Measurements from ENCODE around the gene FBN1. TPM values are rescaled to one million over a fixed set of nuclear protein-coding genes. Genes with fewer than 3 reads are reported as not detected.

FBN1 gene
- total and polyA plus RNA-seq, 2 experiments from 2014 or later, result 2.1 to 5.3 TPM

DNA sequence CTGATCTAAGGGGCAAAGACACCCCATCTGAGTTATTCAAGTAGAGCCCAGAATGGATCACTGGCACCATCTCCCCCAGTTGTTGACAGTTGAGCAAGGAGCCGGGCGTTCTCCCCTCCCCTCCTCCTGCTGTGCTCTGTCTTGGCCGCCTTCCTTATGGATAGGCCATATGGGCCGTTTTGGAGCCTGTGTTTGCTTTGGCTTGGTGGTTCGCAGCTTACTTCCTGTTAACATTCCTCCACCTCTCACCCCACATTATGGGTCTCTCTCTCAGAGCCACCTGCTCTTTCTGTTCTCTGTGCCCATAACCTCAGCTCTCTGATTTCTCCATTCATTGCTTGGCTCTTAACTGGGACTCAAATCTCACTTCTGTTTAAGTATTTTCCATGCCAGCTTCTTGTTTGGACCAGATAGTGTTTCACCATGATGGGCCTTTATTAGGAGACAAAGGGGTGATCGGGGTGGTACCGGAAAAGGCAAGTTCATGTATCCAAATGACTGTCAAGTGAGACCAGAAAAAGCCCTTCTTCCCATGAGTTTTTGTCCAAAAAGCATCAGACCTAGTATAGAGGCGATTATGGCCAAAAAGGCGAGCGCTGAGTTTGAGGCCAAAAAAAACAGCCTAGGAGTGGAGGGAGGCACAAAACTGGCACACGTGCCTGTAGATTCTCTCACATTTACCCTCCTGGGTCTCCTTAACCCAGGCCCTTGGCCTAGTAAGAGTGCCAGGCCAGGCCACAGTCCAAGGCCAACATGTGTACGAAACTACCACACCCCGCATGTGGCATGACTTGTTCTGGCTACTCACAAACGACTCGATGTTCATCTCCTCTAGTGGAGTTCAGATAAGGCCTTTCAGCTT, 251.6 kb downstream of the FBN1 start:
- DNase-seq (ENCODE audit: low read depth in 1 of 2, low spot score in 1 of 2), result peak in 1 of 2 donors; percentile 85
- H3K4me1 ChIP-seq (ENCODE audit: low read depth), result peaks cover 10% of the 10 kb centered on the region
- no peak overlapping the region for H3K4me3 ChIP-seq
- H3K27me3 ChIP-seq, result peaks cover 9% of the 10 kb centered on the region
- TF ChIP-seq, protein P1, sequence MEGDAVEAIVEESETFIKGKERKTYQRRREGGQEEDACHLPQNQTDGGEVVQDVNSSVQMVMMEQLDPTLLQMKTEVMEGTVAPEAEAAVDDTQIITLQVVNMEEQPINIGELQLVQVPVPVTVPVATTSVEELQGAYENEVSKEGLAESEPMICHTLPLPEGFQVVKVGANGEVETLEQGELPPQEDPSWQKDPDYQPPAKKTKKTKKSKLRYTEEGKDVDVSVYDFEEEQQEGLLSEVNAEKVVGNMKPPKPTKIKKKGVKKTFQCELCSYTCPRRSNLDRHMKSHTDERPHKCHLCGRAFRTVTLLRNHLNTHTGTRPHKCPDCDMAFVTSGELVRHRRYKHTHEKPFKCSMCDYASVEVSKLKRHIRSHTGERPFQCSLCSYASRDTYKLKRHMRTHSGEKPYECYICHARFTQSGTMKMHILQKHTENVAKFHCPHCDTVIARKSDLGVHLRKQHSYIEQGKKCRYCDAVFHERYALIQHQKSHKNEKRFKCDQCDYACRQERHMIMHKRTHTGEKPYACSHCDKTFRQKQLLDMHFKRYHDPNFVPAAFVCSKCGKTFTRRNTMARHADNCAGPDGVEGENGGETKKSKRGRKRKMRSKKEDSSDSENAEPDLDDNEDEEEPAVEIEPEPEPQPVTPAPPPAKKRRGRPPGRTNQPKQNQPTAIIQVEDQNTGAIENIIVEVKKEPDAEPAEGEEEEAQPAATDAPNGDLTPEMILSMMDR (IDR thresholded peaks at IDR 0.05; ENCODE audit: low read depth, low read length), result no peak
- no peak overlapping the region for H3K27ac ChIP-seq
- no peaks in the 10 kb centered on the region for H3K9me3 ChIP-seq (ENCODE audit: low read depth)
- no peaks in the 10 kb centered on the region for H3K36me3 ChIP-seq

DNA sequence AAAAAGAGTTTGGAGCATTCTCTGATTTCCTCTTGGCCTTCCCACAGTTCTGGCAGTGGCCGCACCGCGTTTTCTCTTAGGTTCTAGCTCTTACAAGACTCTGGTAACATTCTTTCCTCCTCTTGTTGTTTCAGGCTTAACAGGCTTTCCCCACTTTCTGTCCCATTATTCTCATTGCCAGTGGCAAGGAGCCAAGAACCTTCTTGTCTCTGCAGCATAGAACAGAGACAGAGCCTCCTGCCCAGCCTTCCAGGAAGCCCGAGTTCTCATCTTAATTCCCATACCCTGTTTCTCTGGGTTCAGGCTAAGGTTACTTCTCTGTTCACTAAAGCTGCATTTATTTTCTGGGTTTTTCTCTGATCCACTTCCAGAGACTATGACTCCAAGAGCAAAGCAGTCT, 253.2 kb downstream of the FBN1 start:
- TF ChIP-seq, protein P1 (IDR thresholded peaks at IDR 0.05; ENCODE audit: low read depth, low read length), result no peak
- Histone ChIP-seq H3K4me1 (ENCODE audit: low read depth) (peaks cover 17% of the 10 kb centered on the region), H3K4me3 (no peak overlapping the region), H3K9me3 (ENCODE audit: low read depth) (no peaks in the 10 kb centered on the region), H3K27me3 (peaks cover 7% of the 10 kb centered on the region), H3K36me3 (no peaks in the 10 kb centered on the region), H3K27ac (no peak overlapping the region)
- peak in 1 of 2 donors; percentile 85 for DNase-seq (ENCODE audit: low read depth in 1 of 2, low spot score in 1 of 2)

DNA sequence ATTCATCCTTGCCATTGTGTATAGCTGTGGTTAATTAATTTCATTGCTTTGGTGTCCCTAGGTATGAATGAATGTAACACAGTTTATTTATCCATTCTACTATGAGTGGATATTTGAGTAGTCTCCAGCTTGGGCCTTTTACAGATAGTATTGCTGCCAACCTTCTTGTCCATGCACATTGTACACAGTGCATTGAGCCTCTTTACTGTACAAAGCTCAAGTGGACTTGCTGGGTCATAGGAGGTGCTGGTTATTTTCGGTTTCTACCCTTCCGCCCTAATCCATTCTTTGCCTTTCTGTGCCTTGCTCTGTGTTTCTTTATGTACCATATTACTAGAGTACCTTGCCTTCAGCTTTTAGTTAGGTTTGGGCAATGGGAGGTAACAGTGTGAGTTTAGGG, 253.6 kb downstream of the FBN1 start:
- TF ChIP-seq, protein P1 (IDR thresholded peaks at IDR 0.05; ENCODE audit: low read depth, low read length), result no peak
- no peak overlapping the region for H3K27ac ChIP-seq
- H3K36me3 ChIP-seq, result no peaks in the 10 kb centered on the region
- H3K4me1 ChIP-seq (ENCODE audit: low read depth), result peaks cover 17% of the 10 kb centered on the region
- no peaks in the 10 kb centered on the region for H3K9me3 ChIP-seq (ENCODE audit: low read depth)
- peaks cover 7% of the 10 kb centered on the region for H3K27me3 ChIP-seq
- DNase-seq (ENCODE audit: low read depth in 1 of 2, low spot score in 1 of 2), result no peak
- no peak overlapping the region for H3K4me3 ChIP-seq

DNA sequence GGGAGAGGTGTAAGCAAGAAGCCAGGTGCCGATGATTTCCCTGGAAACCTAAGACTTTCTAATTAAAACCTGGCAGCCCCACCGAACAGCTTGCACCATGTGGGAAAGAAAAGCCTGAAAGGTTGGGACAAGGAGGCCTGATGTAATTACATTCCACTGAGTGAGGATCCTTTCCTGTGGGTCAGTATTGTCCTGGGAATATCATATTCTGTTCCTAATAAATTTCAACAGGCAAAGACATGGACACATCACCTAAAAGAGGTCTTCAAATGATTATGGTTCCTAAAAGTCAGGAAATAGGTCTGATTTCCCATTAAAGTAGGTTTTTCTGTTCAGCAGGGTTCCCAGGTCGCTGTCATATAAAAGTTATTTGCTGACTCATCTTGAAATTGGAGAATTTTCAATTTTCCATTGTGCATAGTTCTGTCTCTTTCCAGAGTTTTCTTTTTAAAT, 255.8 kb downstream of the FBN1 start:
- DNase-seq (ENCODE audit: low read depth in 1 of 2, low spot score in 1 of 2), result peak in 1 of 2 donors; percentile 60
- Histone ChIP-seq H3K4me3 (no peak overlapping the region), H3K4me1 (ENCODE audit: low read depth) (peaks cover 8% of the 10 kb centered on the region), H3K27ac (no peak overlapping the region), H3K27me3 (peaks cover 7% of the 10 kb centered on the region), H3K9me3 (ENCODE audit: low read depth) (no peaks in the 10 kb centered on the region), H3K36me3 (no peaks in the 10 kb centered on the region)
- TF ChIP-seq, protein P1 (IDR thresholded peaks at IDR 0.05; ENCODE audit: low read depth, low read length), result no peak

DNA sequence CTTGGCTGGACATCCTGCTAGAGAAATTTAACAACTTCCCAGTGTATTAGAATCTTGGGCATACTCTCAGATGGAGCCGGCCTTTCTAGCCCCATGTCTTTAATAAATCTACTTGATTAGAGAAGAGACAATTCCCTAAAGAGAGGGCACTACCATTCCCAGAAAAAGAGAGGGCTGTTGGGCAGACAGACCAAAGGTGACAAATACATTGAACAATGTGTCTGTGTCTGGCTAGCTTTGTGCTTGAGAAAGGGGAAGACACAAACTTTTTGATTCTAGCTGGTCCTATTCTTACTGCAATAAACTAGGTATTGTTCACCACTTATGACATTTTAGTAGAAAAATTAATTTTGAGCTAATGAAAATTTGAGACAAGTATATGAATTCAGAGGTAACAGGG, 256.6 kb downstream of the FBN1 start:
- Histone ChIP-seq H3K9me3 (ENCODE audit: low read depth) (no peaks in the 10 kb centered on the region), H3K36me3 (no peaks in the 10 kb centered on the region), H3K27me3 (peaks cover 12% of the 10 kb centered on the region), H3K4me1 (ENCODE audit: low read depth) (peaks cover 8% of the 10 kb centered on the region), H3K27ac (no peak overlapping the region), H3K4me3 (no peak overlapping the region)
- TF ChIP-seq, protein P1 (IDR thresholded peaks at IDR 0.05; ENCODE audit: low read depth, low read length), result no peak
- DNase-seq (ENCODE audit: low read depth in 1 of 2, low spot score in 1 of 2), result no peak
